ENCODE measurements around the gene NUP62.
"Not testable (repeated sequence)": the region's sequence is repeated elsewhere in the genome, so short reads cannot be mapped to it uniquely, and the experiment has no call there.

NUP62 gene

GRCh38 chr19:49972841-49973240 is 43.5 kb upstream of the NUP62 start:
- Histone ChIP-seq H3K9ac (ENCODE audit: insufficient read length, low read depth) (no peak overlapping the region), H3K36me3 (ENCODE audit: insufficient read depth, insufficient read length, low read length) (peaks cover 5% of the 10 kb centered on the region), H3K4me1 (ENCODE audit: insufficient read depth, insufficient read length) (no peaks in the 10 kb centered on the region), H3K9me3 (ENCODE audit: insufficient read depth, low read length) (no peaks in the 10 kb centered on the region), H3K4me3 (ENCODE audit: insufficient read length, low read depth) (no peak overlapping the region), H3K27me3 (ENCODE audit: insufficient read depth, insufficient read length) (no peaks in the 10 kb centered on the region)
- no peak for TF ChIP-seq SUZ12 (IDR thresholded peaks at IDR 0.05; ENCODE audit: extremely low read depth, insufficient read depth, insufficient read length)
- TF ChIP-seq YY1 (IDR thresholded peaks at IDR 0.05; ENCODE audit: insufficient read depth, insufficient read length), result no peak
- TF ChIP-seq ZNF274 (IDR thresholded peaks at IDR 0.05; ENCODE audit: low read depth, low read length), result no peak
- DNase-seq (ENCODE audit: low read depth, low spot score), result no peak

DNA sequence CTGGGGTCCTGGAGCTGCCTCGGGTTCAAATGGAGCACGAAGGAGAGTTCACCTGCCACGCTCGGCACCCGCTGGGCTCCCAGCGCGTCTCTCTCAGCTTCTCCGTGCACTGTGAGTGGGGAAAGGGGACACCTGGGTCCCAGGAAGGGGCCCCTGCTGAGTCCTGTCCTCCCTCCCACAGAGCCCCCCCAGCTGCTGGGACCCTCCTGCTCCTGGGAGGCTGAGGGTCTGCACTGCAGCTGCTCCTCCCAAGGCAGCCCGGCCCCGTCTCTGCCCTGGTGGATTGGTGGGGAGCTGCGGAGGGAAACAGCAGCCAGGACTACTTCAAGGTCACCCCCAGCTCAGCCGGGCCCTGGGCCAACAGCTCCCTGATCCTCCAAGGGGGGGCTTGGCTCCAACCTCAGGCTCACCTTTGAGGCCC is 42.7 kb upstream of the NUP62 start:
- no peak overlapping the region for H3K9ac ChIP-seq (ENCODE audit: insufficient read length, low read depth)
- H3K4me1 ChIP-seq (ENCODE audit: insufficient read depth, insufficient read length), result no peaks in the 10 kb centered on the region
- no peak for DNase-seq (ENCODE audit: low read depth, low spot score)
- no peaks in the 10 kb centered on the region for H3K9me3 ChIP-seq (ENCODE audit: insufficient read depth, low read length)
- H3K27me3 ChIP-seq (ENCODE audit: insufficient read depth, insufficient read length), result no peaks in the 10 kb centered on the region
- no peak overlapping the region for H3K4me3 ChIP-seq (ENCODE audit: insufficient read length, low read depth)
- TF ChIP-seq YY1 (IDR thresholded peaks at IDR 0.05; ENCODE audit: insufficient read depth, insufficient read length) (no peak), ZNF274 (IDR thresholded peaks at IDR 0.05; ENCODE audit: low read depth, low read length) (no peak), SUZ12 (IDR thresholded peaks at IDR 0.05; ENCODE audit: extremely low read depth, insufficient read depth, insufficient read length) (no peak)
- peaks cover 5% of the 10 kb centered on the region for H3K36me3 ChIP-seq (ENCODE audit: insufficient read depth, insufficient read length, low read length)

- H3K9ac ChIP-seq (ENCODE audit: insufficient read length, low read depth); H3K27me3 ChIP-seq (ENCODE audit: insufficient read depth, insufficient read length); H3K36me3 ChIP-seq (ENCODE audit: insufficient read depth, insufficient read length, low read length); H3K9me3 ChIP-seq (ENCODE audit: insufficient read depth, low read length); DNase-seq (ENCODE audit: low read depth, low spot score); H3K4me3 ChIP-seq (ENCODE audit: insufficient read length, low read depth); H3K4me1 ChIP-seq (ENCODE audit: insufficient read depth, insufficient read length): not testable (repeated sequence)
Measured at GRCh38 chr19:49969355-49969754, 40.1 kb upstream of the NUP62 start.

GRCh38 chr19:49968279-49968922 is 39.1 kb upstream of the NUP62 start:
- Histone ChIP-seq H3K9ac (ENCODE audit: insufficient read length, low read depth) (no peak overlapping the region), H3K36me3 (ENCODE audit: insufficient read depth, insufficient read length, low read length) (no peaks in the 10 kb centered on the region), H3K4me1 (ENCODE audit: insufficient read depth, insufficient read length) (no peaks in the 10 kb centered on the region), H3K4me3 (ENCODE audit: insufficient read length, low read depth) (no peak overlapping the region), H3K27me3 (ENCODE audit: insufficient read depth, insufficient read length) (no peaks in the 10 kb centered on the region), H3K9me3 (ENCODE audit: insufficient read depth, low read length) (no peaks in the 10 kb centered on the region)
- TF ChIP-seq ZNF274 (IDR thresholded peaks at IDR 0.05; ENCODE audit: low read depth, low read length) (no peak), YY1 (IDR thresholded peaks at IDR 0.05; ENCODE audit: insufficient read depth, insufficient read length) (no peak), SUZ12 (IDR thresholded peaks at IDR 0.05; ENCODE audit: extremely low read depth, insufficient read depth, insufficient read length) (no peak)
- DNase-seq (ENCODE audit: low read depth, low spot score), result no peak

GRCh38 chr19:49960980-49961379 is 31.7 kb upstream of the NUP62 start, which contains the start of gene SIGLEC11:
Gene SIGLEC11, minus strand, starts transcription at chr19:49961172. Its CDS starts 91 bp downstream, at chr19:49961081.
- H3K27me3 ChIP-seq (ENCODE audit: insufficient read depth, insufficient read length); H3K36me3 ChIP-seq (ENCODE audit: insufficient read depth, insufficient read length, low read length); H3K9me3 ChIP-seq (ENCODE audit: insufficient read depth, low read length); H3K4me3 ChIP-seq (ENCODE audit: insufficient read length, low read depth); DNase-seq (ENCODE audit: low read depth, low spot score); H3K4me1 ChIP-seq (ENCODE audit: insufficient read depth, insufficient read length); H3K9ac ChIP-seq (ENCODE audit: insufficient read length, low read depth): not testable (repeated sequence)

GRCh38 chr19:49959892-49960291 is 30.6 kb upstream of the NUP62 start:
- H3K4me3 ChIP-seq (ENCODE audit: insufficient read length, low read depth); H3K9me3 ChIP-seq (ENCODE audit: insufficient read depth, low read length); H3K9ac ChIP-seq (ENCODE audit: insufficient read length, low read depth); DNase-seq (ENCODE audit: low read depth, low spot score); H3K36me3 ChIP-seq (ENCODE audit: insufficient read depth, insufficient read length, low read length); H3K4me1 ChIP-seq (ENCODE audit: insufficient read depth, insufficient read length); H3K27me3 ChIP-seq (ENCODE audit: insufficient read depth, insufficient read length): not testable (repeated sequence)

DNA sequence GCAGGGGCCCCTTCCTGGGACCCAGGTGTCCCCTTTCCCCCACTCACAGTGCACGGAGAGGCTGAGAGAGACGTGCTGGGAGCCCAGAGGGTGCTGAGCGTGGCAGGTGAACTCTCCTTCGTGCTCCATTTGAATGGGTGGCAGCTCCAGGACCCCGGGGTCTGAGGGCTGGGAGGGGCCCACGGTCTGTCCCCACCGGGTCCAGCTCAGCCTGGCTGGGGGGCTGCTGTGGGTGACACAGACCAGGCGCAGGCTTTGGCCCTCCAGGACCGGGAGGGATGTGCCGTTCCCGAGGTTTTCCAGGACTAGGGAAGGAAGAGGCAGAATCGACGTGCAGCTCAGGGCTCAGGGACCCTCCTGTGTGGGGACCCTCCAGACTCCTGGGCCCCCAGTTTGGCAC is 29.3 kb upstream of the NUP62 start:
- H3K4me3 ChIP-seq (ENCODE audit: insufficient read length, low read depth); H3K4me1 ChIP-seq (ENCODE audit: insufficient read depth, insufficient read length); DNase-seq (ENCODE audit: low read depth, low spot score); H3K27me3 ChIP-seq (ENCODE audit: insufficient read depth, insufficient read length); H3K9ac ChIP-seq (ENCODE audit: insufficient read length, low read depth); H3K9me3 ChIP-seq (ENCODE audit: insufficient read depth, low read length); H3K36me3 ChIP-seq (ENCODE audit: insufficient read depth, insufficient read length, low read length): not testable (repeated sequence)

- H3K9me3 ChIP-seq (ENCODE audit: insufficient read depth, low read length); H3K4me1 ChIP-seq (ENCODE audit: insufficient read depth, insufficient read length); DNase-seq (ENCODE audit: low read depth, low spot score); H3K27me3 ChIP-seq (ENCODE audit: insufficient read depth, insufficient read length); H3K4me3 ChIP-seq (ENCODE audit: insufficient read length, low read depth); H3K36me3 ChIP-seq (ENCODE audit: insufficient read depth, insufficient read length, low read length); H3K9ac ChIP-seq (ENCODE audit: insufficient read length, low read depth): not testable (repeated sequence)
Measured at GRCh38 chr19:49958144-49958543, 28.8 kb upstream of the NUP62 start.
